Activated CD8-positive, alpha-beta memory T cell treated with anti-CD3 and anti-CD28 coated beads, Interleukin-2, amount 50 U/mL, for 1 hour (primary cell): Measurements from ENCODE around the gene SCG2.

ENCODE experiments used
- DNase-seq: peaks from one replicate; pipeline ENCODE4 v3.0.0-alpha.2; 2020; ENCODE audit errors: extremely low read depth

Gene SCG2

DNA sequence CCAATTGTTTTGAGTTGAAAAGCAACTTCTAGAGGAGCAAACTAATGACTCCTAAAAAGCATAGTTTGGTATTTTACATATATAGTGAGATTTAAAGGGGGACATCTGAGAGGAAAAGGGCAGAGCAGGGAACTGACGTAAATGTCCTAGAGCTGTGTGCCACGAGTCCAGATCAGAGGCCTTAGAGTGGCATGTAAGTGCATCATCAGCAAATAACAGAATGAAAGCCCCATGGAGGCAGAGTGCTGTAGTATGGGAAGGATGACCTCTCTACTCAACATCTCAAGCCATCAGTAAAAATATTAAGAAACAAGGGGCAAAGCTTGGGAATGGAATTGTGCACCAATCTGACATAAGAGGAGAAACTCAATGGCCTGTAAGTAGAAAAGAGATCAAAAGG, 31.4 kb downstream of the SCG2 start:
- no peak for DNase-seq

DNA sequence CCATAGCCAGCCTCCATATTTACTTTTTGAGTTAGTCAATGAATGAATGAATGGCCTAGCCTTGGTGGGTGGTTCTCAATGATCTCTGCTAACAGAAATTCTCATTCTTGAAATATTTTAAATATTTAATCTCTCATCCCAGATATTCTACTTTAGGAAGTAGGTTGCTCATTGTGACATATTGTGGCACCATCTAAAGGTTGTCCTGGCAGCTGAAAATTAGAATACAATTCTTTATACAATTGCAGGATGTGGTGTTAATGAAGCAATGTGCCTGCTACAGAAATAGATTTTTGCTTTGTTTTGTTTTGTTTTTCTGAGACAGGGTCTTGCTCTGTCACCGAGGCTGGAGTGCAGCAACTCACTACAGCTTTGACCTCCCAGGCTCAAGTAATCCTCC, 35.8 kb downstream of the SCG2 start:
- DNase-seq = no peak

- no peak for DNase-seq
These were observed 38.7 kb downstream of the SCG2 start for GRCh38 chr2:223563462-223563861.

DNA sequence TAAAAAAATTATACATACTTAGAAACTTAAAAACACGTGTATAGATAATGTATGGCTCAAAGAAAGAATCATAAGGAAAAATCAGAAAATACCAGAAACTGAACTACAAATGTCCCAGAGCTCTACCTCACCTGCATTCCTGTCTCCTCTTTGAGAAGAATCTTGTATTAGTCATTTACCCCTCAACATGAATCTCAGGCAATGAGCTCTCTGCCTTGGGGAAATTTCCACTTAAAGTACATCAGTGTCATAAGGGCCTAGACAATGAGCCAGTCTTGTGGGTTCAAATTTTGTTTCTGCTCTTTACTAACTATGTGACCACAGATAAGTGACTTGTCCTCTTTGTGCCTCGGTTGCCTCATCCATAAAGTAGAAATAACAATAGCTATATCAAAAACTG, 40.1 kb downstream of the SCG2 start:
- DNase-seq = no peak

DNA sequence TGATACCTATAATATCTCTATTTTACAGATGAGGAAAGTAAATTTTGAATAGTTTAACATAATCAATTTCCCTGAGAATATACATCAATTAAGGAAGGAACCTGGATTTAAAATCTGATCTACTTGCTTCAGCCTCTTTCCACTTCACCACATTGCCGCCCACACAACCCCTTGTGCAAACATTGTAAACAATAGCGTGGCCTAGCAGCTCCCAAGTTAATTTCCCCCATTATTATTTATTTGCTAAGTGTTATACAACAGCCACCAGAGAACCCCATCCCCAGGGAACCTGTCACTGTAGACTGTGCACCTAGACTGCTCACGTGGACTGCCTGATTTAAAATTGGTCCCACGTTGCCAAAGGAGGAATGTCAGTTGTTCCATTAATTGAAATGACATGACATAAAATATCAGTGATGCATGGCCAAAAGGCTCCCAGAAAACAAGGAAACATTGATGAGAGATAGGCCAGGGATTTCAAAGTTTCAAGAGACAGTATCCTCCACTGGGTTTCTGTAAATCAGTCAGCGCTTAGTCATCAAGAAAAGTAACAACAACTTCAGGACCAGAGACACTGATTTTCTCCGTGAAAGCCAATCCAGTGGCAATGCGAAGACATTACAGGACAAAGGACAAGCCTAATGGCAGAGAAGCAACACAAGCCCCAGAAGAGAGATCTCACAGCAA, 41.3 kb downstream of the SCG2 start:
- no peak for DNase-seq

- DNase-seq = no peak
These were observed 43.2 kb downstream of the SCG2 start for GRCh38 chr2:223558970-223559369.

- no peak for DNase-seq
These were observed 47.2 kb downstream of the SCG2 start for GRCh38 chr2:223554923-223555322.

DNA sequence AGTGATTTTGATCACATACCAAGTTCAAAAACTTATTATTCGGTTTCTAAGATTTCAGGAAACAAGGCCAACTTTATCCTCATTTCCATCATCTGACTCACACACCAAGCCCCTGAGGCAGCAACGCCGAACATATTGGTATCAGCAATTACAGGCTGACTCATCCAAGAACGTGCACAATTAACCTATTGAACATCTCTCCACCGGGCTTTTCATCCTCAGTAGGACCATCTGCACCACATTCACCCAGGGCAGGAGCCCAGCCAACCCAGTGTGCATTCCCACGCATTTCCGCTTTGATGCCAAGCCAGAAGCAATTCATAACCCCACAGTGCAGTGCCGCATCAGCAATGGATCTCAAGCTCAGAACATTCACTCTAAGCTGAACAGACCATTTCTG, 52.9 kb downstream of the SCG2 start:
- no peak for DNase-seq

- no peak for DNase-seq
These were observed 54.0 kb downstream of the SCG2 start for GRCh38 chr2:223548194-223548593.
